HEK293 (cell line): ENCODE data around the gene MBOAT2.

Experiments
- CTCF ChIA-PET: fragments of 350-600 bp; formaldehyde crosslinking; extraction: SDS; loops from one replicate; lab custom pipeline; 2021; ENCODE audit warnings: antibody characterized with exemption; lab: Yijun Ruan, JAX
- POLR2A ChIA-PET: fragments of 300-600 bp; formaldehyde crosslinking; extraction: SDS; loops from one replicate; lab custom pipeline; 2020; ENCODE audit warnings: antibody characterized with exemption, inconsistent platforms; lab: Yijun Ruan, JAX
- H3K27ac ChIP-seq: fragments of 200-500 bp; sonication (Bioruptor generic); 2 replicates; pipeline ENCODE4 v1.5.1; 2014; ENCODE audit warnings: low read depth, low read length, control low read depth, inconsistent platforms; ENCODE audit errors: extremely low read depth
- H3K36me3 ChIP-seq, 2 experiments: fragments of 200-500 bp in 1 of 2; sonication (Bioruptor generic) in 1 of 2; 1 replicate in 1 of 2; 2 replicates in 1 of 2; pipeline ENCODE4 v1.5.1; 2014 to 2017; ENCODE audit warnings: inconsistent platforms in 2 of 2, low read length in 2 of 2; ENCODE audit not compliant: control insufficient read depth in 2 of 2, insufficient read depth in 1 of 2
- H3K4me1 ChIP-seq: fragments of 200-500 bp; sonication (Bioruptor generic); 2 replicates; pipeline ENCODE4 v1.5.1; 2014; ENCODE audit warnings: mild to moderate bottlenecking, low read length, inconsistent platforms; ENCODE audit not compliant: control insufficient read depth, insufficient read depth
- H3K4me3 ChIP-seq: 2 replicates; pipeline ENCODE4 v1.5.1; 2011; ENCODE audit warnings: low read depth, mild to moderate bottlenecking, control low read depth, low read length, moderate library complexity
- H3K9me3 ChIP-seq: fragments of 200-500 bp; sonication (Bioruptor generic); 2 replicates; pipeline ENCODE4 v1.5.1; 2014; ENCODE audit warnings: low read depth, low read length, inconsistent platforms; ENCODE audit not compliant: control insufficient read depth, insufficient read depth
- PRDM2 ChIP-seq: fragments of 450-650 bp; formaldehyde crosslinking; IDR thresholded peaks from 2 replicates; pipeline ENCODE4 v1.5.1; 2016; ENCODE audit warnings: missing biosample characterization, missing genetic modification characterization, borderline replicate concordance
- PRDM4 ChIP-seq: fragments of 450-650 bp; formaldehyde crosslinking; IDR thresholded peaks from 2 replicates; pipeline ENCODE4 v1.5.1; 2017; ENCODE audit warnings: missing biosample characterization, missing genetic modification characterization
- SALL2 ChIP-seq: fragments of 450-650 bp; formaldehyde crosslinking; IDR thresholded peaks from 2 replicates; pipeline ENCODE4 v1.5.0; 2017; ENCODE audit warnings: missing biosample characterization, mild to moderate bottlenecking, missing genetic modification characterization, borderline replicate concordance
- ZBTB8A ChIP-seq: fragments of 450-650 bp; formaldehyde crosslinking; IDR thresholded peaks from 2 replicates; pipeline ENCODE4 v1.5.1; 2016; ENCODE audit warnings: missing biosample characterization, missing genetic modification characterization
- ZNF10 ChIP-seq: fragments of 450-650 bp; formaldehyde crosslinking; IDR thresholded peaks from 2 replicates; pipeline ENCODE4 v1.5.1; 2017; ENCODE audit warnings: missing biosample characterization, missing genetic modification characterization
- ZNF18 ChIP-seq: fragments of 450-650 bp; formaldehyde crosslinking; IDR thresholded peaks from 2 replicates; pipeline ENCODE4 v1.5.1; 2016; ENCODE audit warnings: missing biosample characterization, missing genetic modification characterization
- ZNF211 ChIP-seq: fragments of 450-650 bp; formaldehyde crosslinking; IDR thresholded peaks from 2 replicates; pipeline ENCODE4 v1.5.1; 2016; ENCODE audit warnings: low read depth, missing biosample characterization, missing genetic modification characterization
- ZNF214 ChIP-seq: fragments of 450-650 bp; formaldehyde crosslinking; IDR thresholded peaks from 2 replicates; pipeline ENCODE4 v1.5.1; 2017; ENCODE audit warnings: missing biosample characterization, mild to moderate bottlenecking, missing genetic modification characterization, borderline replicate concordance
- ZNF24 ChIP-seq: fragments of 450-650 bp; formaldehyde crosslinking; IDR thresholded peaks from 2 replicates; pipeline ENCODE4 v1.5.1; 2016; ENCODE audit warnings: missing biosample characterization, missing genetic modification characterization
- ZNF350 ChIP-seq: fragments of 450-650 bp; formaldehyde crosslinking; IDR thresholded peaks from 2 replicates; pipeline ENCODE4 v1.5.0; 2017; ENCODE audit warnings: missing biosample characterization, mild to moderate bottlenecking, missing genetic modification characterization
- ZNF555 ChIP-seq: fragments of 450-650 bp; formaldehyde crosslinking; conservative IDR thresholded peaks from 2 replicates; pipeline ENCODE4 v1.5.1; 2017; ENCODE audit warnings: missing biosample characterization, mild to moderate bottlenecking, missing genetic modification characterization, inconsistent platforms
- ZNF621 ChIP-seq: fragments of 450-650 bp; formaldehyde crosslinking; IDR thresholded peaks from 2 replicates; pipeline ENCODE4 v1.5.1; 2017; ENCODE audit warnings: missing biosample characterization, missing genetic modification characterization
- ZNF629 ChIP-seq: fragments of 450-650 bp; formaldehyde crosslinking; IDR thresholded peaks from 2 replicates; pipeline ENCODE4 v1.5.1; 2017; ENCODE audit warnings: missing biosample characterization, missing genetic modification characterization
- ZNF768 ChIP-seq: fragments of 450-650 bp; formaldehyde crosslinking; IDR thresholded peaks from 2 replicates; pipeline ENCODE4 v1.5.1; 2018; ENCODE audit warnings: missing biosample characterization, mild to moderate bottlenecking, missing genetic modification characterization
- ZNF792 ChIP-seq: fragments of 450-650 bp; formaldehyde crosslinking; IDR thresholded peaks from 2 replicates; pipeline ENCODE4 v1.5.1; 2016; ENCODE audit warnings: missing biosample characterization, missing genetic modification characterization
- ZNF843 ChIP-seq: fragments of 450-650 bp; formaldehyde crosslinking; IDR thresholded peaks from 2 replicates; pipeline ENCODE4 v1.5.1; 2016; ENCODE audit warnings: missing biosample characterization, missing genetic modification characterization
- ZSCAN4 ChIP-seq: fragments of 450-650 bp; formaldehyde crosslinking; IDR thresholded peaks from 2 replicates; pipeline ENCODE4 v1.5.1; 2017; ENCODE audit warnings: missing biosample characterization, missing genetic modification characterization
- ZSCAN5A ChIP-seq: fragments of 450-650 bp; formaldehyde crosslinking; IDR thresholded peaks from 2 replicates; pipeline ENCODE4 v1.5.1; 2016; ENCODE audit warnings: missing biosample characterization, missing genetic modification characterization

The MBOAT2 gene

GRCh38 chr2:8858264-8858663 lies 145.2 kb downstream of the MBOAT2 start:
- H3K4me1 ChIP-seq: 0 out of 2 replicates have a peak, but pooled peaks cover 5% of the 10 kb centered on the region
- no peak overlapping the region for H3K4me3 ChIP-seq
- no peak for TF ChIP-seq ZSCAN4 (tag by site-specific recombination)
- no peak for TF ChIP-seq ZNF629 (tag by site-specific recombination)
- no peak for TF ChIP-seq ZNF10 (tag by site-specific recombination)
- no peak for TF ChIP-seq PRDM4
- TF ChIP-seq ZNF18: no peak
- no peak for TF ChIP-seq SALL2 (tag by site-specific recombination)
- TF ChIP-seq ZSCAN5A (tag by site-specific recombination): no peak
- TF ChIP-seq ZNF621 (tag by site-specific recombination): no peak
- TF ChIP-seq PRDM2 (tag by site-specific recombination): no peak
- TF ChIP-seq ZNF843 (tag by site-specific recombination): no peak
- no peak for TF ChIP-seq ZNF211
- no peak for TF ChIP-seq ZNF350 (tag by site-specific recombination)
- TF ChIP-seq ZNF555 (tag by site-specific recombination): no peak
- TF ChIP-seq ZNF24 (tag by site-specific recombination): no peak
- no peak for TF ChIP-seq ZNF768 (tag by site-specific recombination)
- TF ChIP-seq ZNF214 (tag by site-specific recombination): no peak
- no peak for TF ChIP-seq ZBTB8A
- no peak for TF ChIP-seq ZNF792 (tag by site-specific recombination)
- TF ChIP-seq, all 188 proteins: peak for 0
- H3K9me3 ChIP-seq: no peaks in the 10 kb centered on the region
- ChIA-PET POLR2A (no interaction called here), CTCF (no interaction called here)
- H3K36me3 ChIP-seq: peaks cover 0 to 16% of the 10 kb centered on the region in 2 experiments; a peak in 1 of 3 replicates
- no peak overlapping the region for H3K27ac ChIP-seq
